Endothelial cell of hepatic sinusoid (primary cell): ENCODE data around the gene PCCA.
"Not testable (repeated sequence)": the region's sequence is repeated elsewhere in the genome, so short reads cannot be mapped to it uniquely, and the experiment has no call there.

Source experiments
- in situ Hi-C: cut with HindIII; loops from 2 replicates; pipeline ENCODE4 v1.10.0; 2017; ENCODE audit warnings: low sequenced_read_pairs

The PCCA gene

GRCh38 chr13:100301418-100301817 lies 212.5 kb downstream of the PCCA start:
- in situ Hi-C loops: loop anchor here (5.0 kb wide), 1 partner anchor 49 kb away; no protein-coding TSS in a partner anchor

- in situ Hi-C loops: loop anchor here (5.0 kb wide), 1 partner anchor 50 kb away; no protein-coding TSS in a partner anchor
Observed at GRCh38 chr13:100302391-100302790, 213.5 kb downstream of the PCCA start.

- in situ Hi-C loops: loop anchor here (5.0 kb wide), 1 partner anchor 52 kb away; no protein-coding TSS in a partner anchor
Observed at GRCh38 chr13:100304229-100304628, 215.3 kb downstream of the PCCA start.

- in situ Hi-C loops: no loop called here
Observed at GRCh38 chr13:100305398-100305797, 216.5 kb downstream of the PCCA start.

GRCh38 chr13:100306030-100306429 lies 217.1 kb downstream of the PCCA start:
- in situ Hi-C loops: no loop called here

- in situ Hi-C loops: no loop called here
Observed at GRCh38 chr13:100306434-100306999, 217.6 kb downstream of the PCCA start.

- in situ Hi-C loops: no loop called here
Observed at GRCh38 chr13:100314132-100314910, 225.4 kb downstream of the PCCA start.

- in situ Hi-C loops: no loop called here
Observed at GRCh38 chr13:100315522-100315921, 226.6 kb downstream of the PCCA start.

- in situ Hi-C loops: not testable (repeated sequence)
Observed at GRCh38 chr13:100318473-100318872, 229.6 kb downstream of the PCCA start.

- in situ Hi-C loops: no loop called here
Observed at GRCh38 chr13:100323937-100324336, 235.0 kb downstream of the PCCA start.

GRCh38 chr13:100330662-100331061 lies 241.8 kb downstream of the PCCA start:
- in situ Hi-C loops: no loop called here

GRCh38 chr13:100333141-100333540 lies 244.2 kb downstream of the PCCA start:
- in situ Hi-C loops: no loop called here

- in situ Hi-C loops: no loop called here
Observed at GRCh38 chr13:100334214-100334613, 245.3 kb downstream of the PCCA start.

- in situ Hi-C loops: no loop called here
Observed at GRCh38 chr13:100336795-100337516, 248.1 kb downstream of the PCCA start.

GRCh38 chr13:100338275-100338674 lies 249.4 kb downstream of the PCCA start:
- in situ Hi-C loops: no loop called here

- in situ Hi-C loops: no loop called here
Observed at GRCh38 chr13:100339411-100339940, 250.6 kb downstream of the PCCA start.

GRCh38 chr13:100340865-100341264 lies 252.0 kb downstream of the PCCA start:
- in situ Hi-C loops: no loop called here

- in situ Hi-C loops: no loop called here
Observed at GRCh38 chr13:100341327-100341726, 252.4 kb downstream of the PCCA start.

GRCh38 chr13:100344544-100344943 lies 255.7 kb downstream of the PCCA start:
- in situ Hi-C loops: no loop called here

- in situ Hi-C loops: no loop called here
Observed at GRCh38 chr13:100347968-100348367, 259.1 kb downstream of the PCCA start.

GRCh38 chr13:100349594-100349993 lies 260.7 kb downstream of the PCCA start:
- in situ Hi-C loops: no loop called here
